H1 (cell line): ENCODE data around the gene DYRK1B. TPM values are rescaled to one million over a fixed set of nuclear protein-coding genes. Genes with fewer than 3 reads are reported as not detected.

Experiments
- CTCF ChIA-PET: fragments of 300-600 bp; sonication (Branson Sonifier 250); formaldehyde crosslinking; loops from one replicate; lab custom pipeline; 2021; ENCODE audit not compliant: partially characterized antibody; lab: Charles Lee
- POLR2A ChIA-PET: fragments of 300-600 bp; sonication (Branson Sonifier 250); formaldehyde crosslinking; loops from one replicate; lab custom pipeline; 2021; ENCODE audit warnings: inconsistent platforms; ENCODE audit not compliant: partially characterized antibody; lab: Charles Lee
- DNase-seq, 2 experiments: peaks; one replicate each; pipeline versions ENCODE4 v3.0.0 to v3.0.0-alpha.2; 2010 to 2022; ENCODE audit warnings: low spot score in 2 of 2, low read depth in 1 of 2, mixed read lengths in 1 of 2
- FAIRE-seq: peaks from 2 replicates; lab custom pipeline; 2011; peaks lifted over from hg19 to GRCh38; lab: Jason Lieb, UNC
- H2AFZ ChIP-seq: 2 replicates; pipeline ENCODE4 v1.8.1; 2012; ENCODE audit warnings: low read length, inconsistent platforms
- H2AK5ac ChIP-seq: 2 replicates; pipeline ENCODE4 v1.6.1; 2013; ENCODE audit warnings: low read depth, low read length
- H2BK120ac ChIP-seq: replicated peaks from 2 replicates; pipeline ENCODE3; 2013; ENCODE audit warnings: low read depth, low read length, inconsistent platforms
- H2BK12ac ChIP-seq: 2 replicates; pipeline ENCODE4 v1.6.1; 2013; ENCODE audit warnings: low read depth, low read length
- H2BK15ac ChIP-seq: 2 replicates; pipeline ENCODE4 v1.6.1; 2013; ENCODE audit warnings: low read length
- H2BK20ac ChIP-seq: 2 replicates; pipeline ENCODE4 v1.6.1; 2013; ENCODE audit warnings: low read length
- H2BK5ac ChIP-seq: 2 replicates; pipeline ENCODE4 v1.6.1; 2013; ENCODE audit warnings: low read depth, low read length
- H3K14ac ChIP-seq: 2 replicates; pipeline ENCODE4 v1.6.1; 2013; ENCODE audit warnings: inconsistent platforms; ENCODE audit not compliant: insufficient read length
- H3K18ac ChIP-seq: 2 replicates; pipeline ENCODE4 v1.6.1; 2013; ENCODE audit warnings: low read length; ENCODE audit errors: extremely low read depth
- H3K23ac ChIP-seq: 2 replicates; pipeline ENCODE4 v1.6.1; 2013; ENCODE audit warnings: inconsistent platforms; ENCODE audit not compliant: insufficient read length
- H3K23me2 ChIP-seq: 2 replicates; pipeline ENCODE4 v1.6.1; 2013; ENCODE audit warnings: low read depth, low read length
- H3K27ac ChIP-seq: 2 replicates; pipeline ENCODE4 v1.6.1; 2011; ENCODE audit warnings: low read depth, low read length, inconsistent platforms
- H3K27me3 ChIP-seq, 4 experiments: replicated peaks in 1 of 4; 1 replicate in 1 of 4; 2 replicates in 3 of 4; pipeline versions ENCODE4 v1.6.1 to v1.8.1; 2011 to 2013; ENCODE audit warnings: low read length in 3 of 4, mild to moderate bottlenecking in 3 of 4, inconsistent platforms in 2 of 4, mixed read lengths in 2 of 4, moderate library complexity in 1 of 4; ENCODE audit not compliant: control insufficient read depth in 3 of 4, insufficient read depth in 3 of 4; ENCODE audit errors: extremely low read depth in 1 of 4
- H3K36me3 ChIP-seq, 4 experiments: 2 replicates each; pipeline versions ENCODE4 v1.6.1 to v1.8.1; 2011 to 2013; ENCODE audit warnings: mild to moderate bottlenecking in 4 of 4, low read length in 3 of 4, moderate library complexity in 2 of 4, control low read depth in 1 of 4, inconsistent platforms in 1 of 4; ENCODE audit not compliant: insufficient read depth in 4 of 4, control insufficient read depth in 2 of 4
- H3K4ac ChIP-seq: replicated peaks from 2 replicates; pipeline ENCODE3; 2013; ENCODE audit warnings: low read length, low read depth, mixed read lengths, inconsistent platforms; ENCODE audit not compliant: insufficient read length
- H3K4me1 ChIP-seq, 4 experiments: replicated peaks in 1 of 4; 1 replicate in 1 of 4; 2 replicates in 3 of 4; pipeline versions ENCODE4 v1.6.1 to v1.8.1; 2011 to 2013; ENCODE audit warnings: low read length in 3 of 4, inconsistent platforms in 2 of 4, mixed read lengths in 1 of 4; ENCODE audit not compliant: insufficient read depth in 4 of 4, control insufficient read depth in 3 of 4
- H3K4me2 ChIP-seq, 2 experiments: 2 replicates each; pipeline versions ENCODE4 v1.6.1 to v1.8.1; 2011 to 2013; ENCODE audit warnings: low read depth in 2 of 2, low read length in 2 of 2, control low read depth in 1 of 2, inconsistent platforms in 1 of 2, mild to moderate bottlenecking in 1 of 2; ENCODE audit not compliant: insufficient read depth in 1 of 2
- H3K4me3 ChIP-seq, 4 experiments: fragments of 200-600, 300-600 bp in 1 of 4; sonication (generic), shearing (Covaris generic), sonication (Bioruptor Twin) in 1 of 4; 2 replicates each; pipeline versions ENCODE4 v1.5.1 to v1.8.1; 2011 to 2016; ENCODE audit warnings: low read length in 4 of 4, low read depth in 3 of 4, control low read depth in 2 of 4, inconsistent platforms in 2 of 4, mild to moderate bottlenecking in 2 of 4, mixed read lengths in 1 of 4, moderate library complexity in 1 of 4; ENCODE audit not compliant: insufficient read depth in 2 of 4; ENCODE audit errors: extremely low read depth in 1 of 4
- H3K56ac ChIP-seq: replicated peaks from 2 replicates; pipeline ENCODE3; 2013; ENCODE audit warnings: low read depth, mild to moderate bottlenecking, mixed read lengths, low read length, inconsistent platforms; ENCODE audit not compliant: insufficient read length
- H3K79me1 ChIP-seq: 2 replicates; pipeline ENCODE4 v1.6.1; 2013; ENCODE audit warnings: low read depth, low read length, control low read depth
- H3K79me2 ChIP-seq, 2 experiments: 2 replicates each; pipeline versions ENCODE4 v1.6.1 to v1.8.1; 2012 to 2013; ENCODE audit warnings: low read length in 2 of 2, mild to moderate bottlenecking in 2 of 2, inconsistent platforms in 1 of 2; ENCODE audit not compliant: insufficient read depth in 2 of 2, control insufficient read depth in 1 of 2
- H3K9ac ChIP-seq, 4 experiments: replicated peaks in 1 of 4; 1 replicate in 1 of 4; 2 replicates in 3 of 4; pipeline versions ENCODE4 v1.6.1 to v1.8.1; 2011 to 2013; ENCODE audit warnings: low read depth in 3 of 4, low read length in 3 of 4, control low read depth in 2 of 4, mild to moderate bottlenecking in 2 of 4, moderate library complexity in 2 of 4, inconsistent platforms in 1 of 4; ENCODE audit errors: extremely low read depth in 1 of 4
- H3K9me3 ChIP-seq, 2 experiments: 2 replicates each; pipeline versions ENCODE4 v1.6.1 to v1.8.1; 2012 to 2013; ENCODE audit warnings: mild to moderate bottlenecking in 2 of 2, moderate library complexity in 2 of 2, control low read depth in 1 of 2, inconsistent platforms in 1 of 2, low read depth in 1 of 2, low read length in 1 of 2, mixed read lengths in 1 of 2; ENCODE audit not compliant: insufficient read depth in 2 of 2
- H4K20me1 ChIP-seq, 2 experiments: replicated peaks in 1 of 2; 2 replicates each; pipeline versions ENCODE3 to v1.8.1; 2011 to 2013; ENCODE audit warnings: inconsistent platforms in 2 of 2, low read length in 2 of 2, mild to moderate bottlenecking in 1 of 2; ENCODE audit not compliant: insufficient read depth in 2 of 2, control insufficient read depth in 1 of 2
- H4K5ac ChIP-seq: 2 replicates; pipeline ENCODE4 v1.6.1; 2013; ENCODE audit warnings: low read length, low read depth, mixed read lengths, inconsistent platforms; ENCODE audit not compliant: insufficient read length
- H4K8ac ChIP-seq: 2 replicates; pipeline ENCODE4 v1.8.0; 2013; ENCODE audit warnings: mild to moderate bottlenecking, moderate library complexity, low read length, inconsistent platforms; ENCODE audit not compliant: insufficient read depth; ENCODE audit errors: extremely low read depth
- H4K91ac ChIP-seq: replicated peaks from 2 replicates; pipeline ENCODE3; 2013; ENCODE audit warnings: low read length, mixed read lengths, inconsistent platforms; ENCODE audit not compliant: insufficient read length
- BCL11A ChIP-seq, 2 experiments: IDR thresholded peaks; one replicate each; pipeline ENCODE4 v1.6.1; 2011; ENCODE audit warnings: low read depth in 2 of 2, low read length in 2 of 2, mild to moderate bottlenecking in 2 of 2
- CEBPB ChIP-seq: IDR thresholded peaks from 2 replicates; pipeline ENCODE4 v1.6.1; 2012; ENCODE audit warnings: low read depth, low read length
- KDM5A ChIP-seq: fragments of 200-600 bp; IDR thresholded peaks from 2 replicates; pipeline ENCODE4 v1.7.1; 2012; ENCODE audit warnings: mild to moderate bottlenecking, low read length, inconsistent platforms, mixed read lengths
- MAX ChIP-seq: IDR thresholded peaks from 2 replicates; pipeline ENCODE4 v1.6.1; 2012; ENCODE audit warnings: inconsistent platforms
- POU5F1 ChIP-seq: IDR thresholded peaks from 2 replicates; pipeline ENCODE4 v1.6.1; 2011; ENCODE audit warnings: low read depth, mild to moderate bottlenecking, low read length, moderate library complexity
- RAD21 ChIP-seq, 2 experiments: IDR thresholded peaks in 1 of 2; conservative IDR thresholded peaks in 1 of 2; 2 replicates each; pipeline ENCODE4 v1.6.1; 2011; ENCODE audit warnings: low read depth in 2 of 2, low read length in 2 of 2, improper control_type of control experiment in 1 of 2, inconsistent platforms in 1 of 2, mild to moderate bottlenecking in 1 of 2, moderate library complexity in 1 of 2
- RNF2 ChIP-seq: fragments of 200-900, 300-1000 bp; sonication (generic); IDR thresholded peaks from 2 replicates; pipeline ENCODE4 v1.7.1; 2016; ENCODE audit warnings: borderline replicate concordance, low read depth, mild to moderate bottlenecking, antibody characterized with exemption, low read length; ENCODE audit not compliant: poor library complexity, severe bottlenecking; ENCODE audit errors: missing control alignments
- WGBS, 2 experiments: shearing (Covaris generic) in 1 of 2; methylation state at CpG; one replicate each; pipeline versions ENCODE4 v1.1.6 to v1.1.7; 2013 to 2015; ENCODE audit warnings: low lambda C conversion rate in 2 of 2, mixed read lengths in 2 of 2, inconsistent platforms in 1 of 2, low coverage in 1 of 2, missing lambda C conversion rate in 1 of 2; ENCODE audit not compliant: insufficient replicate concordance in 2 of 2, insufficient coverage in 1 of 2, insufficient read length in 1 of 2; ENCODE audit errors: extremely low coverage in 1 of 2, missing lambda C conversion rate in 1 of 2; 5-methylcytosine and 5-hydroxymethylcytosine counted together
- polyA plus RNA-seq, 7 experiments: library from polyadenylated mRNA; depleted of rRNA in 3 of 7; stranded (reverse) in 5 of 7; unstranded in 2 of 7; fragments of >200 nt in 5 of 7; fragments of 200-250 nt in 2 of 7; gene quantifications; 1 replicate in 5 of 7; 2 replicates in 1 of 7; 4 replicates in 1 of 7; pipeline versions ENCODE4 v1.2.1 to v1.2.3, GENCODE V29; 2011 to 2013; ENCODE audit warnings: missing spikeins in 2 of 7, mixed read lengths in 2 of 7
- total RNA-seq: library from RNA; stranded (reverse); fragmentation: NEBNext Ultra II Directional; extraction: Animal tissue kit (Norgen Biotek cat#: 25700); gene quantifications from 2 replicates; pipeline ENCODE4 v1.2.1, GENCODE V29; 2021
- TF ChIP-seq, protein P1 (sequence below): IDR thresholded peaks from 2 replicates; pipeline ENCODE4 v1.6.1; 2011; ENCODE audit warnings: low read length, improper control_type of control experiment

The DYRK1B gene
- total and polyA plus RNA-seq, 2 of the 8 experiments (the other 6 are each of a cell fraction or from before 2014, with no cell fraction given) = 6.9 to 14.8 TPM

DNA sequence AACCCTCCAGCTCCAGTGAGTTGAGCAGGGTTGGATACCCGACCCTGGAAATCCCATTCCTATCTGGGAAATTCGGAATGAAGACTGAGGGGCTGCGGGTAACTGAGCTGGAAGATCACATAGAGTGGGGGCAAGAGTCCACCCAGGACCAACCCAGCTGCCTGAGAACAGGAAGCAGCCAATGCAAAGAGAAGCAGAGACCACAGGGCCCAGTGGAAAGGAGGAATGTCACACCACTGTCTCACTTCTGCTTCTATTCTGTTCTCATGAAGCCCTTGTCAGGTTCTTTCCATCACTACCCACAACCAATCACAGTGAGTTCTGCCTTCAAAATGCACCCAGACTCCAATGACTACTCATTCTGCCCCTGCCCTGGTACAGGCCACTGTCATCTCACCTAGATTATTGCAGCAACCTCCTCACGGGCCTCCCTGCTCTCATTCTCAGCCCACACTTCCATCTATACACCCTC is 15.3 kb downstream of the DYRK1B start:
- Histone ChIP-seq H4K8ac (no peak overlapping the region), H2BK120ac (no peak overlapping the region), H4K91ac (no peak overlapping the region), H2AK5ac (no peak overlapping the region), H2BK12ac (no peak overlapping the region), H4K20me1 (no peaks in the 10 kb centered on the region), H3K23ac (no peak overlapping the region), H3K56ac (no peak overlapping the region), H2BK20ac (no peak overlapping the region), H3K4ac (no peak overlapping the region), H4K5ac (no peak overlapping the region), H3K4me3 (no peak overlapping the region), H3K23me2 (peaks cover 1% of the 10 kb centered on the region; the same call in 1 of the 2 replicates), H3K18ac (no peak overlapping the region), H2AFZ (no peak overlapping the region), H3K4me1 (peaks cover 0 to 3% (median under 1%) of the 10 kb centered on the region in 4 experiments; a peak in 2 of 7 replicates), H3K79me2 (0 out of 4 replicates have a peak, but pooled peaks cover 0 to 2% of the 10 kb centered on the region in 2 experiments), H3K79me1 (no peaks in the 10 kb centered on the region; the same call in none of the 2 replicates), H3K27ac (no peak overlapping the region), H3K14ac (no peak overlapping the region), H3K27me3 (no peaks in the 10 kb centered on the region), H3K36me3 (no peaks in the 10 kb centered on the region; a peak in 1 of 8 replicates), H3K9ac (no peak overlapping the region), H2BK5ac (no peak overlapping the region), H3K9me3 (no peaks in the 10 kb centered on the region), H3K4me2 (no peak overlapping the region), H2BK15ac (no peak overlapping the region)
- WGBS, 2 experiments = 82% methylated on average over 4 of the region's 4 CpGs; no CpG with 5 or more reads in 1 of the 2 experiments
- FAIRE-seq (no peak), DNase-seq (no peak)
- ChIA-PET POLR2A (interaction anchor here (0.9 kb wide), 1 partner anchor 9 kb away, joined by 4 read pairs; no protein-coding TSS in a partner anchor), CTCF (interaction anchor here (1.1 to 2.0 kb wide), 3 partner anchors 23 to 52 kb away, joined by 3 to 6 read pairs (median 5); no protein-coding TSS in a partner anchor)
- TF ChIP-seq BCL11A (IDR thresholded peaks at IDR 0.05; ENCODE audit: low read depth in 2 of 2, low read length in 2 of 2) (no peak), KDM5A (no peak), RNF2 (no peak), RAD21 (IDR thresholded peaks at IDR 0.05 in 1 of 2, conservative IDR thresholded peaks at IDR 0.05 in 1 of 2; ENCODE audit: low read depth in 2 of 2, low read length in 2 of 2) (no peak), MAX (no peak), POU5F1 (no peak), CEBPB (no peak)
- TF ChIP-seq, protein P1, sequence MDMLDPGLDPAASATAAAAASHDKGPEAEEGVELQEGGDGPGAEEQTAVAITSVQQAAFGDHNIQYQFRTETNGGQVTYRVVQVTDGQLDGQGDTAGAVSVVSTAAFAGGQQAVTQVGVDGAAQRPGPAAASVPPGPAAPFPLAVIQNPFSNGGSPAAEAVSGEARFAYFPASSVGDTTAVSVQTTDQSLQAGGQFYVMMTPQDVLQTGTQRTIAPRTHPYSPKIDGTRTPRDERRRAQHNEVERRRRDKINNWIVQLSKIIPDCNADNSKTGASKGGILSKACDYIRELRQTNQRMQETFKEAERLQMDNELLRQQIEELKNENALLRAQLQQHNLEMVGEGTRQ = no peak
